ENCODE measurements around the gene KAZN. TPM values are rescaled to one million over a fixed set of nuclear protein-coding genes. Genes with fewer than 3 reads are reported as not detected.

KAZN gene
- total RNA-seq, 1 donor from 2014 or later, result 21.2 TPM

- Histone ChIP-seq H3K9me3 (no peaks in the 10 kb centered on the region), H3K36me3 (no peaks in the 10 kb centered on the region), H3K4me3 (no peak overlapping the region), H3K27me3 (ENCODE audit: low read depth) (no peaks in the 10 kb centered on the region), H3K4me1 (no peaks in the 10 kb centered on the region), H3K27ac (no peak overlapping the region)
- intact Hi-C loops (cut with DNase I), result no loop called here
- TF ChIP-seq CTCF (IDR thresholded peaks at IDR 0.05), result no peak
- no peak for DNase-seq
- peak in 1 of 2 donors; percentile 52 for ATAC-seq
Measured at GRCh38 chr1:14987829-14988603, 389.5 kb downstream of the KAZN start.

- no peak overlapping the region for H3K4me3 ChIP-seq
- TF ChIP-seq CTCF (IDR thresholded peaks at IDR 0.05), result no peak
- no peaks in the 10 kb centered on the region for H3K36me3 ChIP-seq
- H3K9me3 ChIP-seq, result no peaks in the 10 kb centered on the region
- H3K27me3 ChIP-seq (ENCODE audit: low read depth), result no peaks in the 10 kb centered on the region
- intact Hi-C loops (cut with DNase I), result no loop called here
- no peak for ATAC-seq
- no peak overlapping the region for H3K27ac ChIP-seq
- H3K4me1 ChIP-seq, result no peaks in the 10 kb centered on the region
- no peak for DNase-seq
Measured at GRCh38 chr1:14988636-14989035, 390.2 kb downstream of the KAZN start.

DNA sequence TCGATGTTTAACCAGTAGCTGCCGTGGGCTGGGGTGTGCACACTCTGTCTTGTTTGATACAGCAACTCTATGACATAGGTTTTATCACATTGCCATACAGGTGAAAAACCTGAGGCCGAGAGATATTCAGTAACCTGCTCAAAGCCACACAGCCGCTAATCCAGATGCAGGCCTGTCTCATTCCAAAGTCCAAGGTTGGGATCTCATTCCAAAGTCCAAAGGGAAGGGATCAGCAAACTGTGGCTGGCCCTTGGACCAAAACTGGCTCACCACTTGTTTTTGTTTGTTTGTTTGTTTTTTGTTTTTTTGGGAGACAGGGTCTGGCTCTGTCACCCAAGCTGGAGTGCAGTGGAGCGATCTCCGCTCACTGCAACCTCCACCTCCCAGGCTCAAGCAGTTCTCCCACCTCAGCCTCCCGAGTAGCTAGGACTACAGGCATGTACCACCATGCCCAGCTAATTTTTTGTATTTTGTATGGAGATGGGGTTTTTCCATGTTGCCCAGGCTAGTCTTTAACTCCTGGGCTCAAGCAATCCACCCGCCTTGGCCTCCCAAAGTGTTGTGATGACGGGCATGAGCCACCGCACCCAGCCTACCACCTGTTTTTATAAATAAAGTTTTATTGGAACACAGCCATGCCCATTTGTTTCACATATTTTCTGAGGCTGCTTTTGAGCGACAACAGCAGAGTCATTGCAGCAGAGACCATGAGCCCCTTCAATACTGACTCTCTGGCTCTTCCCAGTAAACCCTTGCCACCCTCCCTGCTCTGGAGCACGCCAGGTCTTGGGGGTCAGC, 391.6 kb downstream of the KAZN start:
- no peak overlapping the region for H3K4me3 ChIP-seq
- ATAC-seq (no peak), DNase-seq (no peak)
- H3K27ac ChIP-seq, result no peak overlapping the region
- H3K4me1 ChIP-seq, result no peaks in the 10 kb centered on the region
- no peaks in the 10 kb centered on the region for H3K36me3 ChIP-seq
- intact Hi-C loops (cut with DNase I), result no loop called here
- H3K27me3 ChIP-seq (ENCODE audit: low read depth), result no peaks in the 10 kb centered on the region
- no peak for TF ChIP-seq CTCF (IDR thresholded peaks at IDR 0.05)
- no peaks in the 10 kb centered on the region for H3K9me3 ChIP-seq

- no peak for DNase-seq
- H3K4me3 ChIP-seq, result no peak overlapping the region
- no peak for TF ChIP-seq CTCF (IDR thresholded peaks at IDR 0.05)
- no peak overlapping the region for H3K27ac ChIP-seq
- no peaks in the 10 kb centered on the region for H3K4me1 ChIP-seq
- H3K27me3 ChIP-seq (ENCODE audit: low read depth), result no peaks in the 10 kb centered on the region
- H3K9me3 ChIP-seq, result no peaks in the 10 kb centered on the region
- no peaks in the 10 kb centered on the region for H3K36me3 ChIP-seq
- no peak for ATAC-seq
- intact Hi-C loops (cut with DNase I), result no loop called here
Measured at GRCh38 chr1:14993414-14993813, 394.9 kb downstream of the KAZN start.

GRCh38 chr1:14994148-14994547, 395.7 kb downstream of the KAZN start:
- Histone ChIP-seq H3K27ac (no peak overlapping the region), H3K27me3 (ENCODE audit: low read depth) (no peaks in the 10 kb centered on the region), H3K9me3 (no peaks in the 10 kb centered on the region), H3K36me3 (no peaks in the 10 kb centered on the region), H3K4me1 (no peaks in the 10 kb centered on the region), H3K4me3 (no peak overlapping the region)
- ATAC-seq (no peak), DNase-seq (no peak)
- TF ChIP-seq CTCF (IDR thresholded peaks at IDR 0.05), result no peak
- intact Hi-C loops (cut with DNase I), result no loop called here
